ENCODE measurements around the gene LRRD1. TPM values are rescaled to one million over a fixed set of nuclear protein-coding genes. Genes with fewer than 3 reads are reported as not detected.

Gene LRRD1
- total RNA-seq, 4 donors from 2014 or later: 0.13 to 0.23 TPM; not detected in 2

- H3K4me3 ChIP-seq: peak overlapping the region; percentile 85 to 92
- TF ChIP-seq POLR2A (IDR thresholded peaks at IDR 0.05) (no peak), POLR2AphosphoS5 (IDR thresholded peaks at IDR 0.05) (no peak), CTCF (IDR thresholded peaks at IDR 0.05) (no peak), EP300 (IDR thresholded peaks at IDR 0.05) (no peak)
- ATAC-seq: peak; percentile 3
- WGBS, 2 donors (ENCODE audit: low coverage in 1 of 2): 17 to 36% methylated on average over 6 to 14 of the region's 15 CpGs
- peaks cover 0 to 26% of the 10 kb centered on the region in 2 donors for H3K36me3 ChIP-seq
- no peaks in the 10 kb centered on the region for H3K9me3 ChIP-seq
- H3K27ac ChIP-seq: peak overlapping the region; percentile 84 to 97 (median 96)
- peaks cover 0 to 30% (median 0%) of the 10 kb centered on the region in 3 donors for H3K4me1 ChIP-seq
- H3K27me3 ChIP-seq: no peaks in the 10 kb centered on the region
Observed at GRCh38 chr7:92133133-92133736, 45.7 kb downstream of the LRRD1 start.

GRCh38 chr7:92131764-92132330 is 47.1 kb downstream of the LRRD1 start:
- Histone ChIP-seq H3K4me1 (peaks cover 0 to 30% (median 0%) of the 10 kb centered on the region in 3 donors), H3K27ac (no peak overlapping the region), H3K9me3 (no peaks in the 10 kb centered on the region), H3K27me3 (no peaks in the 10 kb centered on the region), H3K4me3 (no peak overlapping the region), H3K36me3 (peaks cover 0 to 40% of the 10 kb centered on the region in 2 donors)
- ATAC-seq: no peak
- 39 to 43% methylated on average over 4 of the region's 4 CpGs for WGBS, 2 donors (ENCODE audit: low coverage in 1 of 2)
- TF ChIP-seq CTCF (IDR thresholded peaks at IDR 0.05): no peak
- TF ChIP-seq EP300 (IDR thresholded peaks at IDR 0.05): no peak
- TF ChIP-seq POLR2AphosphoS5 (IDR thresholded peaks at IDR 0.05): no peak

GRCh38 chr7:92131093-92131492 is 47.8 kb downstream of the LRRD1 start:
- Histone ChIP-seq H3K36me3 (peaks cover 0 to 47% of the 10 kb centered on the region in 2 donors), H3K9me3 (no peaks in the 10 kb centered on the region), H3K4me1 (peaks cover 0 to 30% (median 0%) of the 10 kb centered on the region in 3 donors), H3K27me3 (no peaks in the 10 kb centered on the region), H3K4me3 (no peak overlapping the region), H3K27ac (no peak overlapping the region)
- 77 to 90% methylated on average over 4 to 5 of the region's 5 CpGs for WGBS, 2 donors (ENCODE audit: low coverage in 1 of 2)
- no peak for TF ChIP-seq POLR2AphosphoS5 (IDR thresholded peaks at IDR 0.05)
- TF ChIP-seq CTCF (IDR thresholded peaks at IDR 0.05): no peak
- no peak for TF ChIP-seq EP300 (IDR thresholded peaks at IDR 0.05)
- no peak for TF ChIP-seq POLR2A (IDR thresholded peaks at IDR 0.05)
- no peak for ATAC-seq

GRCh38 chr7:92121681-92122080 is 57.3 kb downstream of the LRRD1 start:
- H3K4me1 ChIP-seq: no peaks in the 10 kb centered on the region
- no peak for ATAC-seq
- no peak for TF ChIP-seq POLR2AphosphoS5 (IDR thresholded peaks at IDR 0.05)
- H3K36me3 ChIP-seq: peaks cover under 1 to 76% of the 10 kb centered on the region in 2 donors
- H3K9me3 ChIP-seq: no peaks in the 10 kb centered on the region
- no peak overlapping the region for H3K27ac ChIP-seq
- no peaks in the 10 kb centered on the region for H3K27me3 ChIP-seq
- H3K4me3 ChIP-seq: no peak overlapping the region

- Histone ChIP-seq H3K9me3 (no peaks in the 10 kb centered on the region), H3K36me3 (peaks cover 3 to 68% of the 10 kb centered on the region in 2 donors), H3K27me3 (no peaks in the 10 kb centered on the region), H3K27ac (no peak overlapping the region), H3K4me1 (no peaks in the 10 kb centered on the region), H3K4me3 (no peak overlapping the region)
- TF ChIP-seq POLR2AphosphoS5 (IDR thresholded peaks at IDR 0.05) (no peak), CTCF (IDR thresholded peaks at IDR 0.05) (no peak), POLR2A (IDR thresholded peaks at IDR 0.05) (no peak), EP300 (IDR thresholded peaks at IDR 0.05) (no peak)
- ATAC-seq: no peak
- WGBS, 2 donors (ENCODE audit: low coverage in 1 of 2): 86 to 100% methylated on average over 1 of the region's 1 CpG
Observed at GRCh38 chr7:92119213-92119759, 59.7 kb downstream of the LRRD1 start.

Measured in gastroesophageal sphincter (tissue), 4 donors.